ENCODE results near the gene PRELID3B.

PRELID3B gene

DNA sequence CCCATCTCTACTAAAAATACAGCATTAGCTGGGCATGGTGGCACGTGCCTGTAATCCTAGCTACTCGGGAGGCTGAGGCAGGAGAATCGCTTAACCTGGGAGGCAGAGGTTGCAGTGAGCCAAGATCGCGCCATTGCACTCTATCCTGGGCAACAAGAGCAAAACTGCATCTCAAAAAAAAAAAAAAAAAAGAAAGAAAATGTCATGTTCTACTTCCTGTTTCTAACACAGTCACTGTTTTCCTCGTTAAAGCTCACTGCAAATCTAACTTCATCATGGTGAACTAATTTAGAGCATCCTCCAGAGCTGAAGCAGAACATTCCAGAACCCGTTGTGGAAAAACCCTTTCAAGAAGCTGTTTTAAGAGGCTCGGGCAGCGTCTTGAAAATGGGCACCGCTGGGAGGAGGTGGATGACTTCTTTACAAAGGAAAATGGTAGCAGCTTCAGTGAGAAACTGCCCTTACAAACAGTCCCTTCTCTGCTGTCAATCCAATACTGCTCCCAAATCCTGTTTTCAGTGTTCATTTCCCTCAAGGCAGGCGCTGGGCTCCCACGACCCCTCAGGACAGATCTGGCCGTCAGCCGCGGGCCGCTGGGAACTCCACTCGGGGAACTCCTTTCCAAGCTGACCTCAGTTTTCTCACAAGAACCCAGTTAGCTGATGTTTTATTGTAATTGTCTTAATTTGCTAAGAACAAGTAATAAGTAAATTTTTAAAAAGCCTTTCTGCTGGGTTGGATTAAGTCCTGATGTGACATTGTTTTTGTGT, 48.0 kb downstream of the PRELID3B start:
- DNase-seq (ENCODE audit: low read depth) = no peak

DNA sequence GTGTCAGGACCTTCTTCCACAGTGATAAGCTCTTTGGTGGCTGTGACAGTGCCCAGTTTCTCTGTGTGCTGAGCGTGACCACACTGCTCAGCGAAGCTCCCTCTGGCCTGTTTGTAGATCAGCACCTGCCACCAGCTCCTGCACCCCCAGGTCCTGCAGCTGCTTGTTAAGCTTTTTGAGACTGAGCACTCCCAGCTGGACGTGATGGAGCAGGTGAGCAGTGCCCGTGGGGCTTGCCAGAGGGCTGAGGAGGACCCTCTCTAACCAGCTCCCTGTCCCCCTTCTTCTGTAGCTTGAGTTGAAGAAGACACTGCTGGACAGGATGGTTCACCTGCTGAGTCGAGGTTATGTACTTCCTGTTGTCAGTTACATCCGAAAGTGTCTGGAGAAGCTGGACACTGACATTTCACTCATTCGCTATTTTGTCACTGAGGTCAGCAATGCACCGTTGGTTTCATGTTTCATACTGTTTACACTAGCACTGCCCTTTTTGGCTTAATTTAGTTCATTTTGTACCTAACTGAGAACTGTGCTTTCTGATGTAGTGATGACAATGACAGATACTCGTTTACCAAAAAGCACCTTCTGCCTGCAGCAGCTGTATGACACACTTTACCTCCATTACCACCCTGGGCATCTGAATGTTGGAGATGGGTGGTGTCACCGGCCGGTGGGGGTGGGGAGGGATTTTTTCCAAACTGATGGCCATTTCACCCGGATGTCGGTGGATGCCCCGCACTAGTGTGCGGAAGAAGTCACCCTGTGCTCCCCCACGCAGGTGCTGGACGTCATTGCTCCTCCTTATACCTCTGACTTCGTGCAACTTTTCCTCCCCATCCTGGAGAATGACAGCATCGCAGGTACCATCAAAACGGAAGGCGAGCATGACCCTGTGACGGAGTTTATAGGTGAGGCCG, 49.0 kb downstream of the PRELID3B start:
- DNase-seq (ENCODE audit: low read depth) = no peak

DNA sequence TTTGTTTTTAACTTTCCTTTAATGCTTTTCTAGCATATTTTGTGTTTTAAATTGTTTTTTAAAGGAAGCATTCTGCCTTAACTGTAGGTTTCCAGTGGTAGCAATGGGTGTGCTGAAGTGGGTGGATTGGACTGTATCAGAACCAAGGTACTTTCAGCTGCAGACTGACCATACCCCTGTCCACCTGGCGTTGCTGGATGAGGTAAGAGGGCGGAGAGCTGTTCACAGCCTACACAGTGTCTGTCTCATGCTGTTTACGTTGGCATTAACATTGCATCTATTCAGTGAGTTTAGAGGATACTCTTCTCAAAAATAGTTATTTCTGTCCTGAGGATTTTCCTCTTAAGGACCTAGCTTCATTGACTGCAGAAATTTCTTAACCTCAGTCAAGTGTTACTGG, 49.7 kb downstream of the PRELID3B start:
- DNase-seq (ENCODE audit: low read depth) = no peak

DNA sequence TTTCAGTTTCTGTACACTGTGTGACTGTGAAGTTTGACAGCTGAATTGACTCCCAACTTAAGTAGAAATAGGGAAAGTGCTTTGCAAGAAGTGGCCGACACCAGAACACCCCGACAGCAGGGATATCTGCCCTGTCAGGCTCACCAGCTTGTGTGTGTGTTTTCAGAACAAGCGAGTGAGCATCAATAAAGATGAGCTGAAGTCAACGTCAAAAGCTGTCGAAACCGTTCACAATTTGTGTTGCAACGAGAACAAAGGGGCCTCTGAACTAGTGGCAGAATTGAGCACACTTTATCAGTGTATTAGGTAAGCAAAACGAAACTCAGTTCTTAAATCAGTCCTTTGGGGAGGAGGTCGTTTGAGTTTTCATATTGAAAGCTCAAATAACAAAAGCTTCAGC, 50.9 kb downstream of the PRELID3B start:
- no peak for DNase-seq (ENCODE audit: low read depth)

DNA sequence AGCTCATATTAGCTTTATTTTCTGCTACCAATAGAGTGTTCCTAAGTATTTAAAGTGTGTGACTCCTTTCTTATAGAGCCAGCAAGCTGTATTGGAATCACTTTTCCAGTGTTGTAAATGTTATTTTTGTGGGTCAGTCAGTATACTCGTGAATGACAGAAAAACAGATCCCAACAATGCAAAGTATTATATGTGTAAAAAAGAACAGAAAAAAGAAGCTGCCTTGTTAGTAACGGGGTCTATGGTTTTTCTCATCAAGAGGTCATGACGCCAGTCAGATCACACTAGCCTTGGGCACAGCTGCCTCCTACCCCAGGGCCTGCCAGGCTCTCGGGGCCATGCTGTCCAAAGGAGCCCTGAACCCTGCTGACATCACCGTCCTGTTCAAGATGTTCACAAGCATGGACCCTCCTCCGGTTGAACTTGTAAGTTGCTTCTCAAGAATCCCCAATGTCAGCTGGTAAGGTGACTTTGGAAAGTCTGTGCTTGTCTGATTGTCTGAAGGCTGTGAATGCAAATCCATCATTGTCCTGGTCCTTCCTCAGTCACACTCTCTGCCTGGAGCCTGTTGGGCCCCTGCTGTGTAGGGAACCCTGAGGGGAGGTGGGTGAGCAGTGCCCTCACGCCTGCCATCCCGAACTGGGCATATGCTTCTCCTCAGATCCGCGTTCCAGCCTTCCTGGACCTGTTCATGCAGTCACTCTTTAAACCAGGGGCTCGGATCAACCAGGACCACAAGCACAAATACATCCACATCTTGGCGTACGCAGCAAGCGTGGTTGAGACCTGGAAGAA, 51.7 kb downstream of the PRELID3B start:
- DNase-seq (ENCODE audit: low read depth) = no peak

DNA sequence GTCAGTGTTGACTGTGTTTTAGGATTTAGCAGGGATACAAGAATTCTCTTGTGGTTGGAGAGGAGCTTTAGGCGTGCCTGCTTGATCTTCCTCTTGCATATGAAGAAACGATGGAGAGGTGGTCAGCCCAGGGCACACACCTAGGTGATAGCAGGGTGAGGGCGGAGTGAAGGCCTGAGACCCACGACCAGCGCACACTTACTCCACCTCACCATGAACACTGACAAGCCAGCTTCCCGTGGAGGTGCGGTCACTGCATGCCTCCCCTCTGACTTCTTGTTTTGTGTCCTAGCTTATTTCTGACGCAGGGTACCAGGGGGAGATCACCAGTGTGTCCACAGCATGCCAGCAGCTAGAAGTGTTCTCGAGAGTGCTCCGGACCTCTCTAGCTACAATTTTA, 53.4 kb downstream of the PRELID3B start:
- DNase-seq (ENCODE audit: low read depth) = no peak

DNA sequence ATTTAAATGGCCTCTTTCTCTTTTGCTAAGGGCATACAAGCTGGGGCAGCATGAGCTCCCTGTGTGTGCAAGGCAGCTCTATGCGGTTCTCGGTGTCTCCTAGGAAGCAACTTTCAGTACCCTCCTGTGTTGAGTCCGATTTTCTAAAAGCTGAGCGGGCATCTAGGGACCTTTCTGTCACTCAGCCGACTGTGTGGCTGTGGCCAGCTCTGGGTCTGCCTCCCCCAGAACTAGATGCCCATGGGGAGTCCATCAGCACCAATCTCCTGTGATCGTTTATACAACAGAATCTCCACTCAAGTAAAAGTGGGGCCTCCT, 54.1 kb downstream of the PRELID3B start:
- DNase-seq (ENCODE audit: low read depth) = no peak

DNA sequence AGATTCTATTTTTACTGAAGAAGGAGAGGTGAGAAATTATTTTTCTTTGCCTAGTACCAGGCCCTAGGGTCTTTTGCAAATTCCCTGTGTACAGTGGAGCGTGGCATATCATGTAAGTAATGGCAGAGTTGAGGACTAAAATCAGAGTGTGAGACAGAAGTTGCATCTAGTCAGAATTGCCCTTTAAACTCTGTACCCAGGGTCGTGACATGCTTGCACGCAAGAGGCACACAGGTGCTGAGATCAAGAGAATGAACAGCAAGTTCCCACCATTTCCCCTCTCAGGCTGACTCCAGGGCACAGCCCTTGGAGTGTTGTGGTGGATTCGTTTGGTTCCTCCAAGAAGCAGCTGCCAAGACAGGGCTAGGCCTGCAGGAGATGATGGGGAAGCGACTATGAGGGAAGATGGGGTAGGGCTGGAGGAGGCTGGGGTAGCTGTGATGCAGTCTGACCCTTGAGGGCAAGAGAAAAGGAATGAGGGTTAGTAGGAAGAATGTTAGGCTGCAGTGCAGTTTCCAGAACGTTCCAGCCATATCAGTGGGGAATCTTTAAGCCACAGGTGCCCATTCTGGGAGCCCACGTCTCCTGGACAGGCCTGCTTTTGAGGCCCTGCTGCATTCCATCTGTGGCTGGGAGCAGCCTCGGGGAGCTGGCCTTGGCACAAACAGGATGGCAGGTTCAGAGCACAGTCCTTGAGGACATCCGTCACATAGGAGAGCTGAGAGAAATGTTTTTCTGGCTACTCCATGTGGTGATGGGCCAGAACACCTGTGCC, 54.6 kb downstream of the PRELID3B start:
- DNase-seq (ENCODE audit: low read depth) = no peak

DNA sequence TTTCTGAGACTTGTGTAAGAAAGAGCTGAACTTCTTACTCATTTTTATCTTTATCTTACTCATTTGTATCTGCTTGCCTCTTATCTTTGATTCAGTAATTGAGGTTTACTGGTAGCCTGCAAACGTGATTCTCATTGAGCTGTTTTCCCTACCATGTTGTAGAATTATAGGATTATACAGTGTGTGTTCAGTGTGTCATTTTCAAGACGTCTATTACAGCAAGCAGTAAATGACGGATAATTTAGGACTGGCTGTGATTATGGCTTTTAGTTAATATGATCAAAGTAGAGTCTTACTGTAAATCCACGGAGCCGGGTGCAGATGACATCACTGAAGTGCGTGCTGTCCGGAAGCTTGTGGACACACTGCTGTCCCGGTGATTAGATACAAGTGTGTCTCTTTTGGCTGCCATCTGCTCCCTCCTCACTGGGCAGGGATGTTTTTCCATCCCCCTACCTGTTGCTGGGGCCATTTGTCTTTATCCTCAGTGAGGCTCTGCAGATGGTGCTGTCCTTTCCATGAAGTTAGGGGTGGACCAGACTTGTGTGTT, 55.5 kb downstream of the PRELID3B start:
- DNase-seq (ENCODE audit: low read depth) = no peak

DNA sequence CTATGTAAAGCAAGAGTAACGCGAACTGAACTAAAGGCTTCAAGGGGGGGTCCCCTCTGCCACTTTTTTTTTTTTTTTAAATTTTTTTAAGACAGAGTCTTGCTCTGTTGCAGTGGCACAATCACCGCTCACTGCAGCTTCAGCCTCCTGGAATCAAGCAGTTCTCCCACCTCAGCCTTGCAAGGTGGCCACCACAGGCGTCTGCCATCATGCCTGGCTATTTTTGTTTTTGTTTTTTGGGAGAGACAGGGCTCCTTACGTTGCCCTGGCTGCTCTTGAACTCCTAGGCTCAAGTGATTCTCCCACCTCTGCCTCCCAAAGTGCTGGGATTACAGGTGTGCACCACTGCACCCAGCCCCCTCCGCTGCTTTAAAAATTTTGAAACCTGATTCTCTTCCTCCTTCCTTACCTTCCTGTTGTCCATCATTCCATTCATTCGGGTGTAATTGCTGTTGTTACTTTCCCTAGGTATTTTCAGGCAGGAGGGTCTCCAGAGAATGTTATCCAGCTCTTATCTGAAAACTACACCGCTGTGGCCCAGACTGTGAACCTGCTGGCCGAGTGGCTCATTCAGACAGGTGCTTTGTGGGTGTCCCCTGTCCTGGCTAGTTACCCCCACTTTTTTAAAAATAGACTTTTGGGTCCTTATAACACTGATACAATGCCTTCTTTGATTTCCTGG, 56.2 kb downstream of the PRELID3B start:
- DNase-seq (ENCODE audit: low read depth) = no peak

DNA sequence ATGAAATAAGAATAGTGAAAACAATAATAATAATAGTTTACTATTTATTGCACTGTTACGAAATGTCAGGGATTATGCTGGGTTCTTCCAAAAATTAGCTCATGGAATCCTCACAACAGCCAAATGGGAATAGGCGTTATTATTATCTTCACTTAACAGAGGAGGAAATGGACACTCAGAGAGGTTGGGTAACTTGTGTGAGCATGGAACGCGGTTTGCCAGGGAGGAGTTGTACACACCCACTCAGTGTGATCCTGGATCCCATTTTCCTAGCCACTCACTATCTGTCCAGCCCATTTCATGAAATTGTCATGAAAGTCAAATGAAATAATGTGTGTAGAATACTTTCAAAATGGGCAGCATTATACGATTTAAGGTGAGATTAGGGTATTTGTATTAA, 56.9 kb downstream of the PRELID3B start:
- no peak for DNase-seq (ENCODE audit: low read depth)

DNA sequence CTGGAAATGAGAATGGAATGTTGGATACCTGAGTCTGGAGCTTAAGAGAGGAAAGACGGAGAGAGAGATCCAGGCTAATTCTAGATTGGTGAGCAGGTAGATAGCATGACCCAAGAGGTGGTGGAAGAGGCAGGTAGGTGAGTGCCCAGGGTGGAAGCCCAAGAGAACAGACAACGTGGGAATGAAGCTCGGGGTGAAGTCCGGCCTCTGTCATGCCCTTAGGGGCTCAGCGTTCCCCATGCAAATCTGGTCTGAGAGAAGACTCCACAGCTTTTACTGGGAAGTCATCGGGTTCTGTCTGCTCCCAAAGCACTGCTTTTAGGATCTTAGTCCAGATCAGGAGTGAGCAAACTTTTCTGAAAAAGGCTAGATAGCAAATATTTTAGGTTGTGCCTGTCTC, 57.9 kb downstream of the PRELID3B start:
- no peak for DNase-seq (ENCODE audit: low read depth)
